WTC11 (cell line): ENCODE data around the gene TMEM60. TPM values are rescaled to one million over a fixed set of nuclear protein-coding genes. Genes with fewer than 3 reads are reported as not detected.

ENCODE experiments used
- ATAC-seq: fragments of 200-7000 bp; cut with Tn5 transposase; 2 replicates; pipeline ENCODE4 v1.10.0; 2021; ENCODE audit warnings: mild to moderate bottlenecking, moderate library complexity
- CTCF ChIA-PET: fragments of 300-600 bp; sonication (Branson Sonifier 250); formaldehyde crosslinking; loops from one replicate; lab custom pipeline; 2021; ENCODE audit warnings: antibody characterized with exemption; lab: Charles Lee
- POLR2A ChIA-PET: fragments of 350-600 bp; sonication (Branson Sonifier 250); formaldehyde crosslinking; loops from one replicate; lab custom pipeline; 2021; ENCODE audit warnings: antibody characterized with exemption; lab: Charles Lee
- DNase-seq: peaks from one replicate; pipeline ENCODE4 v3.0.0; 2021; ENCODE audit warnings: low spot score
- H3K27ac Mint-ChIP-seq: 2 replicates; pipeline ENCODE4 v1.8.0; 2021; ENCODE audit warnings: mixed read lengths
- H3K27me3 Mint-ChIP-seq: 2 replicates; pipeline ENCODE4 v1.8.0; 2021; ENCODE audit warnings: low read depth, mild to moderate bottlenecking, moderate library complexity, mixed read lengths
- H3K36me3 Mint-ChIP-seq: 2 replicates; pipeline ENCODE4 v1.8.0; 2021; ENCODE audit warnings: mixed read lengths
- H3K4me1 Mint-ChIP-seq: 2 replicates; pipeline ENCODE4 v1.8.0; 2022; ENCODE audit warnings: mixed read lengths
- H3K4me3 Mint-ChIP-seq: 2 replicates; pipeline ENCODE4 v1.8.0; 2021; ENCODE audit warnings: mild to moderate bottlenecking, moderate library complexity, mixed read lengths
- H3K9me3 Mint-ChIP-seq: 2 replicates; pipeline ENCODE4 v1.8.0; 2021; ENCODE audit warnings: mixed read lengths
- ARID4B ChIP-seq: sonication (generic); formaldehyde crosslinking; IDR thresholded peaks from 2 replicates; pipeline ENCODE4 v1.8.0; 2023; ENCODE audit warnings: missing genetic modification reagents, mild to moderate bottlenecking, borderline replicate concordance
- CBFB ChIP-seq: sonication (generic); formaldehyde crosslinking; IDR thresholded peaks from 2 replicates; pipeline ENCODE4 v1.8.1; 2022; ENCODE audit warnings: mild to moderate bottlenecking, low read depth, missing genetic modification reagents
- CREB1 ChIP-seq: sonication (generic); formaldehyde crosslinking; IDR thresholded peaks from 2 replicates; pipeline ENCODE4 v1.8.0; 2023; ENCODE audit warnings: mild to moderate bottlenecking, missing genetic modification reagents
- CREM ChIP-seq: sonication (generic); formaldehyde crosslinking; IDR thresholded peaks from 2 replicates; pipeline ENCODE4 v1.8.1; 2022; ENCODE audit warnings: mild to moderate bottlenecking, missing genetic modification reagents, moderate library complexity
- FOXJ3 ChIP-seq: sonication (generic); formaldehyde crosslinking; IDR thresholded peaks from 2 replicates; pipeline ENCODE4 v1.9.0; 2021; ENCODE audit warnings: missing genetic modification reagents, mild to moderate bottlenecking, borderline replicate concordance
- IRF2 ChIP-seq: sonication (generic); formaldehyde crosslinking; IDR thresholded peaks from 2 replicates; pipeline ENCODE4 v1.8.0; 2022; ENCODE audit warnings: low read depth, missing genetic modification reagents, borderline replicate concordance
- JAZF1 ChIP-seq: fragments of 250-450 bp; sonication (Bioruptor Pico); IDR thresholded peaks from 2 replicates; pipeline ENCODE4 v1.9.0; 2021; ENCODE audit warnings: moderate library complexity, mild to moderate bottlenecking, inconsistent platforms
- OVOL2 ChIP-seq: fragments of 250-450 bp; sonication (Bioruptor Pico); IDR thresholded peaks from 2 replicates; pipeline ENCODE4 v1.9.0; 2021; ENCODE audit warnings: mild to moderate bottlenecking, borderline replicate concordance
- PREB ChIP-seq: sonication (generic); formaldehyde crosslinking; IDR thresholded peaks from 2 replicates; pipeline ENCODE4 v1.8.1; 2022; ENCODE audit warnings: mild to moderate bottlenecking, missing genetic modification reagents, moderate library complexity, borderline replicate concordance
- PRRX2 ChIP-seq: fragments of 250-450 bp; sonication (Bioruptor Pico); IDR thresholded peaks from 2 replicates; pipeline ENCODE4 v1.8.0; 2021; ENCODE audit warnings: mild to moderate bottlenecking
- ZNF121 ChIP-seq: sonication (generic); formaldehyde crosslinking; IDR thresholded peaks from 2 replicates; pipeline ENCODE4 v1.8.0; 2023; ENCODE audit warnings: missing genetic modification reagents
- ZNF232 ChIP-seq: sonication (generic); formaldehyde crosslinking; IDR thresholded peaks from 2 replicates; pipeline ENCODE4 v1.8.0; 2022; ENCODE audit warnings: mild to moderate bottlenecking, missing genetic modification reagents
- ZNF317 ChIP-seq: sonication (generic); formaldehyde crosslinking; IDR thresholded peaks from 2 replicates; pipeline ENCODE4 v1.8.1; 2023; ENCODE audit warnings: low read depth, mild to moderate bottlenecking, moderate library complexity, missing genetic modification reagents, borderline replicate concordance
- ZNF423 ChIP-seq: fragments of 250-450 bp; sonication (Bioruptor Pico); IDR thresholded peaks from 2 replicates; pipeline ENCODE4 v2.1.2; 2022; ENCODE audit warnings: mild to moderate bottlenecking, moderate library complexity
- ZNF532 ChIP-seq: fragments of 250-450 bp; sonication (Bioruptor Pico); IDR thresholded peaks from 2 replicates; pipeline ENCODE4 v1.9.0; 2021; ENCODE audit warnings: mild to moderate bottlenecking, borderline replicate concordance
- total RNA-seq: library from RNA; stranded (reverse); gene quantifications from 3 replicates; pipeline ENCODE4 v1.2.3, GENCODE V29; 2021
- TF ChIP-seq, protein P1 (sequence below): sonication (generic); formaldehyde crosslinking; IDR thresholded peaks from 2 replicates; pipeline ENCODE4 v1.8.0; 2023; ENCODE audit warnings: mild to moderate bottlenecking, missing genetic modification reagents

The TMEM60 gene
- total RNA-seq, 1 experiment from 2014 or later, result 21.5 TPM

DNA sequence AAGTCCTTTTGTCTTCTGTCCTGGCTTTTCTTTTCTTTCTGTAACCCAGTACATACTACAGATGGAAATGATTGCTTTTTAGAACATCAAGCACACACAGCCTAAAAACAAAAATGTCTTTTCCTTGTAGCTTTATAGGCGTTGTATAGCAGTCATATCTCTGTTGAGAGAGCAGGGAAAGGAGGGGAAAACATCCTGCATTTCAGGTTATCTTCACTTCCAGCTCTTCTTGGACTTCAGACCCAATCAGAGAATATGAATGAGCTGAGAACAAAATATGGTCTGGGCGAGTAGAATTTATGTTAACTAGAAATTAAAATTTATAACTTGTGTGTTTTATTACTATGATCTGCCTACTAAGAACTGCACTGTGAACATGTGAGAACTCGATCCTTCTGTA is 14.7 kb downstream of the TMEM60 start (continued):
- TF ChIP-seq, protein P1, sequence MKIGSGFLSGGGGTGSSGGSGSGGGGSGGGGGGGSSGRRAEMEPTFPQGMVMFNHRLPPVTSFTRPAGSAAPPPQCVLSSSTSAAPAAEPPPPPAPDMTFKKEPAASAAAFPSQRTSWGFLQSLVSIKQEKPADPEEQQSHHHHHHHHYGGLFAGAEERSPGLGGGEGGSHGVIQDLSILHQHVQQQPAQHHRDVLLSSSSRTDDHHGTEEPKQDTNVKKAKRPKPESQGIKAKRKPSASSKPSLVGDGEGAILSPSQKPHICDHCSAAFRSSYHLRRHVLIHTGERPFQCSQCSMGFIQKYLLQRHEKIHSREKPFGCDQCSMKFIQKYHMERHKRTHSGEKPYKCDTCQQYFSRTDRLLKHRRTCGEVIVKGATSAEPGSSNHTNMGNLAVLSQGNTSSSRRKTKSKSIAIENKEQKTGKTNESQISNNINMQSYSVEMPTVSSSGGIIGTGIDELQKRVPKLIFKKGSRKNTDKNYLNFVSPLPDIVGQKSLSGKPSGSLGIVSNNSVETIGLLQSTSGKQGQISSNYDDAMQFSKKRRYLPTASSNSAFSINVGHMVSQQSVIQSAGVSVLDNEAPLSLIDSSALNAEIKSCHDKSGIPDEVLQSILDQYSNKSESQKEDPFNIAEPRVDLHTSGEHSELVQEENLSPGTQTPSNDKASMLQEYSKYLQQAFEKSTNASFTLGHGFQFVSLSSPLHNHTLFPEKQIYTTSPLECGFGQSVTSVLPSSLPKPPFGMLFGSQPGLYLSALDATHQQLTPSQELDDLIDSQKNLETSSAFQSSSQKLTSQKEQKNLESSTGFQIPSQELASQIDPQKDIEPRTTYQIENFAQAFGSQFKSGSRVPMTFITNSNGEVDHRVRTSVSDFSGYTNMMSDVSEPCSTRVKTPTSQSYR, result no peak

DNA sequence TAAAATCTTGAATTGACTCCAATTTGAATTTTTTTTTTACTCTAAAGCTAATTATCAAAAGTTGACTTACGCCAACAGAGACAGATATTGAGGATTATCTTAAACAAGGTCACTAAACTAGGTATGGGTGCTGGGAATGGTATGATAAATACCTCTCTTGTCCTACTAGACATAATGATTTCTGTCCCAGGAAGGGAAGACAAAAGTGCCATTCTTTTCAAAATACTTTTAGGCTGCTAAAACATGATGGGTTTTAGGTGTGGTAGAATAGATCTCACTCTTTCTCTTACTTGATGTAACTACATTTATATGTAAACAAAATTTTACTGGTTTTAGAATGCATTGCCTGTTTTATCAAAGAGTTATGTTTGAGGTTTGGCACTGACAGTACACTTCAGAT is 15.1 kb downstream of the TMEM60 start:
- no peak for ATAC-seq

More for the DNA sequence above, 15.1 kb downstream of the TMEM60 start:
- Mint-ChIP-seq H3K27me3 (no peaks in the 10 kb centered on the region), H3K9me3 (no peaks in the 10 kb centered on the region), H3K27ac (no peak overlapping the region), H3K36me3 (peaks cover 14% of the 10 kb centered on the region), H3K4me1 (no peaks in the 10 kb centered on the region; the same call in 1 of the 2 replicates), H3K4me3 (no peak overlapping the region)
- POLR2A ChIA-PET, result no interaction called here
- no peak for DNase-seq
- CTCF ChIA-PET, result no interaction called here
- no peak for TF ChIP-seq ZNF532 (CRISPR knock-in tag)
- TF ChIP-seq CBFB (CRISPR knock-in tag), result no peak
- TF ChIP-seq JAZF1 (CRISPR knock-in tag), result no peak
- no peak for TF ChIP-seq PRRX2
- no peak for TF ChIP-seq ZNF317 (CRISPR knock-in tag)
- no peak for TF ChIP-seq ZNF121
- no peak for TF ChIP-seq ZNF423
- TF ChIP-seq IRF2, result no peak
- no peak for TF ChIP-seq ZNF232
- no peak for TF ChIP-seq OVOL2 (CRISPR knock-in tag)
- no peak for TF ChIP-seq FOXJ3
- TF ChIP-seq, protein P1, result no peak
- TF ChIP-seq CREM (CRISPR knock-in tag), result no peak
- TF ChIP-seq CREB1 (CRISPR knock-in tag), result no peak
- TF ChIP-seq ARID4B (CRISPR knock-in tag), result no peak
- TF ChIP-seq PREB (CRISPR knock-in tag), result no peak
